Skin epidermis (tissue), 12 donors: Measurements from ENCODE around the gene MEIS2.
A peak's percentile ranks its signal among the peaks of the same experiment; 100 is the strongest.

Experiments
- H3K27ac ChIP-seq, 21 experiments: fragments of 200-600 bp; sonication (generic) in 11 of 21; one replicate each; pipeline ENCODE4 v1.5.0; 2020; ENCODE audit warnings: mild to moderate bottlenecking in 3 of 21, inconsistent platforms in 2 of 21, moderate library complexity in 2 of 21
- H3K4me3 ChIP-seq, 7 experiments: fragments of 200-600 bp; sonication (generic) in 2 of 7; one replicate each; pipeline ENCODE4 v1.5.0; 2020; ENCODE audit warnings: inconsistent platforms in 2 of 7, mild to moderate bottlenecking in 2 of 7, moderate library complexity in 1 of 7

Gene MEIS2

GRCh38 chr15:37083610-37084009 lies 16.7 kb downstream of the MEIS2 start:
- Histone ChIP-seq H3K4me3 (no peak overlapping the region), H3K27ac (no peak overlapping the region)

- H3K4me3 ChIP-seq: no peak overlapping the region
- H3K27ac ChIP-seq: no peak overlapping the region
Observed at GRCh38 chr15:37081983-37082382, 18.4 kb downstream of the MEIS2 start.

GRCh38 chr15:37080261-37080921 lies 20.0 kb downstream of the MEIS2 start:
- Histone ChIP-seq H3K27ac (peak overlapping the region in 1 of 21 experiments; percentile 26), H3K4me3 (no peak overlapping the region)

- peak overlapping the region in 2 of 21 experiments; percentile 7 to 38 for H3K27ac ChIP-seq
- no peak overlapping the region for H3K4me3 ChIP-seq
Observed at GRCh38 chr15:37079726-37080125, 20.6 kb downstream of the MEIS2 start.

GRCh38 chr15:37078566-37078965 lies 21.8 kb downstream of the MEIS2 start:
- no peak overlapping the region for H3K27ac ChIP-seq
- no peak overlapping the region for H3K4me3 ChIP-seq

- H3K27ac ChIP-seq: no peak overlapping the region
- H3K4me3 ChIP-seq: no peak overlapping the region
Observed at GRCh38 chr15:37077623-37078351, 22.6 kb downstream of the MEIS2 start.

GRCh38 chr15:37076543-37076942 lies 23.8 kb downstream of the MEIS2 start:
- Histone ChIP-seq H3K27ac (no peak overlapping the region), H3K4me3 (no peak overlapping the region)

GRCh38 chr15:37075777-37076176 lies 24.6 kb downstream of the MEIS2 start:
- Histone ChIP-seq H3K4me3 (no peak overlapping the region), H3K27ac (no peak overlapping the region)

- no peak overlapping the region for H3K4me3 ChIP-seq
- no peak overlapping the region for H3K27ac ChIP-seq
Observed at GRCh38 chr15:37072181-37072580, 28.2 kb downstream of the MEIS2 start.

GRCh38 chr15:37071134-37071533 lies 29.2 kb downstream of the MEIS2 start:
- Histone ChIP-seq H3K27ac (no peak overlapping the region), H3K4me3 (no peak overlapping the region)

GRCh38 chr15:37070686-37071085 lies 29.7 kb downstream of the MEIS2 start:
- Histone ChIP-seq H3K4me3 (no peak overlapping the region), H3K27ac (no peak overlapping the region)

- Histone ChIP-seq H3K4me3 (no peak overlapping the region), H3K27ac (no peak overlapping the region)
Observed at GRCh38 chr15:37061996-37062395, 38.4 kb downstream of the MEIS2 start.

- H3K27ac ChIP-seq: peak overlapping the region in 1 of 21 experiments; percentile 55
- no peak overlapping the region for H3K4me3 ChIP-seq
Observed at GRCh38 chr15:37059086-37059485, 41.3 kb downstream of the MEIS2 start.

- H3K27ac ChIP-seq: no peak overlapping the region
- no peak overlapping the region for H3K4me3 ChIP-seq
Observed at GRCh38 chr15:37058316-37058985, 41.9 kb downstream of the MEIS2 start.

GRCh38 chr15:37057831-37058230 lies 42.5 kb downstream of the MEIS2 start:
- Histone ChIP-seq H3K27ac (no peak overlapping the region), H3K4me3 (no peak overlapping the region)

GRCh38 chr15:37057256-37057655 lies 43.1 kb downstream of the MEIS2 start:
- H3K27ac ChIP-seq: no peak overlapping the region
- H3K4me3 ChIP-seq: no peak overlapping the region

GRCh38 chr15:37056177-37057121 lies 43.9 kb downstream of the MEIS2 start:
- Histone ChIP-seq H3K27ac (peak overlapping the region in 3 of 21 experiments; percentile 28 to 62 (median 28)), H3K4me3 (no peak overlapping the region)

GRCh38 chr15:37055481-37055880 lies 44.9 kb downstream of the MEIS2 start:
- Histone ChIP-seq H3K4me3 (no peak overlapping the region), H3K27ac (no peak overlapping the region)

GRCh38 chr15:37054336-37054735 lies 46.0 kb downstream of the MEIS2 start:
- Histone ChIP-seq H3K27ac (no peak overlapping the region), H3K4me3 (no peak overlapping the region)

- Histone ChIP-seq H3K27ac (no peak overlapping the region), H3K4me3 (no peak overlapping the region)
Observed at GRCh38 chr15:37053166-37053565, 47.2 kb downstream of the MEIS2 start.
